NCI-H2196 (cell line): ENCODE measurements around the gene TSSK6.

Experiments used
- DNase-seq: peaks from one replicate; lab custom pipeline; 2025; ENCODE audit not compliant: unreplicated experiment; lab: John Stamatoyannopoulos, UW

Gene TSSK6

DNA sequence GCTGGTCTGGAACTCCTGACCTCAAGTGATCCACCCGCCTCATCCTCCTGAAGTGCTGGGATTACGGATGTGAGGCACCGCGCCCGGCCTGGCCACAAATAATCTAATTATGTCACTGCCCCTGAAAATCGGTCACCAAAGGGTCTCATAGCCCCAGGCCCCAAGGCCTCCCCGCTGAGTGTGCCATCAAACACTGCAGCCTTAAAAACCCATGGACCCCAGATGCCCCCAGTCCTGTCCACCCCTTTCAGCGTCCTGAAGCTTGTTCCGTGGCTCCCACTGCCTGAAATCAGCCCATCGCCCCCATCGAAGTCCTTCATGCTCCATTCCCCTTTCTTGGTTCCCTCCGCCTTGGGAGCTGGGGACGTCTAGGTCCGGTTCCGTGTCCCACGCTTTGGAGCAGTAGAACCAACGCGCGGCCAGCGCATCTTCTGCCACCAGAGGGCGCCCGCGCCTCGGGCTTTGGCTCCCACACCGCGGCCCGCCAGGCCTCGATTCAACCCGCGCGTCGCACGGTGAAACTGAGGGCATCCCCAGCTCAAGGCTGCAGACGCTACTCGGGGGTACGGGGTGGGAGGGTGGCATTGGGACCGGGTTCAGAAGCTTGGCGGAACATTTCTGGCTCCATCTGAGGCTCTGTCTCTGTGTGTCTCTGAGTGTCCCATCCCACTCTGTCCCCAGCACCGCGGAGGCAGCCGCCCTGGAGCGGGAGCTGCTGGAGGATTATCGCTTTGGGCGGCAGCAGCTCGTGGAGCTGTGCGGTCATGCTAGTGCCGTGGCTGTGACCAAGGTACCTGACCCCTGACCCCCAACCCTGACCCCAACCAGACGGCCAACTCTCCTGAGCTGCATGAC is 16.8 kb upstream of the TSSK6 start:
- DNase-seq: peak; percentile 87

DNA sequence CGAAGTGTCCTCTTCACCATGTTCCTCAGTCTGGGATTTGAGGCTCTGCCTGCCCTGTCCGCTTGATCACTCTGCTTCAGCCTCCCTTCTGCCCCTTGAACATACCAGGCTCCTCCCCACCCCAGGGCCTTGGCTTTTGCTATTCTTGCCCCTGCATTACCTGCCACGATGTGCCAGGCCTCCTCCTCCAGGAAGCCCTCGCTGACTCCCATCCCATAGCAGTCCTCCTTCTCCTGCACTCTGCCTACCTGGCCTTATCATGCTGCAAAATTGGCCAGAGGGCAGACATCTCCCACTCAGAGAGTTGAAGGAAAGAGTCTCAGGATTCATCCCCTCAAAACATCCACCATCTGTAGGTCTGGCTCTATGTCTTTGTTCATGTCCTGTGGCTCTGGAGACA is 15.5 kb upstream of the TSSK6 start:
- DNase-seq: no peak

DNA sequence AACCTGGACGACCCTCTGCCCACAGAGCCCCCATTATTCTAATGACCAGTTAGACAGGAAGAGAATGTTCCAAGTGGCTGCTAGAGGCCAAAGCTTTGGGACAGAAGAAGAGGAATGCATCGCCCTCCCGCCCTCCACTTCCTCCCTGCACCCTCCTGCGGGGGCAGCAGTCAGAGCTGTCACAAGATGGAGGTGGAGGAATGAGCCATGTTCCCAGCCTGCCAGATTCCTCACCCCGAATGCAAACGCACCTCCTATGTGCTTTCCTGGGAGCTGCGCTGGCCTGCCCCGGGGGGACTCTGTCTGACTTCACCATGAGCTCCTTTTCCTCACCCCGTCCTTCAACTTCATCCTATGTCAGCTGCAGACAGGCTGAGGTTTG is 15.1 kb upstream of the TSSK6 start:
- DNase-seq: no peak

DNA sequence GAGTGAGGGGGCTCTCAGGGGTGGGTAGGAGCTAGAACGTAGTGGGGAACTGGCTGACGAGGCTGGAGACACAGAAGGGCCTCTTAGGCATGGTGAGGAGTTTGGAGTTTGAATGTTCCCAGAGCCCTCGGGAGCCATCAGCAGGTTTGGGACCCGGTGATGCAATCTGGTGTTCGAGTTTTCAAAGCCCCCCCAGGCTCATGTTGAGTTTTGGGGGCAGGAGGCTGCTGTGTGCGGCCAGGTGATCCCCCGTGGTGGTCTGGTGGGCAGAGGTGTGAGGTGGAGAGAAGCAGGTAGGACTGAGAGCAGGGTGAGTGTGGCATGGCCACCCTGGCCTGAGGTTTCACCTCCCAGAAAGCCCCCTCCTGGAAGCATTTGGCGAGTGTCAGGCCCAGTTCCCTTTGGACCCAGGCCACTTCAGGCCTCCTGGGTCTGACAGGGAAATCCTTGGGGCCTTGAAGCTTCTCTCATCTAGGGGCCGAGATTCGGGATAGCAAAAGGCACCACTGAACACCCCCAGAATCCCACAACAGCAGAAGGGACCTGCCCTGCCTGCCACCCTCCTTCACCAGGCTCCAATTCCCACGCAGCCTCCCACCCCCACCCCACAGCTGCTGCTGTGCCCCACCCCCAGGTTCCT is 14.6 kb upstream of the TSSK6 start:
- DNase-seq: no peak

DNA sequence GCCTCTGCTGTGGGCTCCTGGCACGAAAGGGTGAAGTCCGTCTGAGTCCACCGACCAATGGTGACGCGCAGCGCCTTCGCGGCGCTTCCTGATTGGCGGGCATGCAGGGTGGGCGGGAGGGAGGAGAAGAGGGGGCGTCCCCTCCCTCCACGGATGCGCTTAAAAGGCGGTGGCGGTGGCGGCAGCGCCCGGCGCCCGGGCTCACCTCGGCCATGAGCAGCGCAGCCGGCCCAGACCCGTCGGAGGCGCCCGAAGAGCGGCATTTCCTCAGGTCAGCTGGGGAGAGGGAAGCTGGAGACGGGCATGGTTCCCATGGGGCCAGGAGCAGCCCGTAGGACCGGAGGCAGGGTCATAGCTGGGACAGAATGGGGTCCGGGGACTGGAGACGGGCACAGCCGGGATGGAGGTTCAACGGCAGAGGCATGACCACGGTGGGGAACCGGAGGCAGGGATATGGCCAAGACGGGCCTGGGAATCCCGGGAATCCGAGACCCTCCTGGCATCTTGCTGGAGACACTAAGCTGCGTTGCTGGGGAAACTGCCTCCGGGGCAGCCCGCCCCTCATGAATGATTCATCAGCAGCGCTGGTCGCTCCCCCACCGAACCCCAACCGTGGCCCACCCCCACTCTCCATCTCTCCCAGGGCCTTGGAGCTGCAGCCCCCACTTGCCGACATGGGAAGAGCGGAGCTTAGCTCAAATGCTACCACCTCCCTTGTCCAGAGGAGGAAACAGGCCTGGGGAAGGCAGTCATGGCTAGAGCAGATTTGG is 13.6 kb upstream of the TSSK6 start, which contains the start of gene YJEFN3:
TSS of gene YJEFN3 (plus strand) at position 191 of the 770 bp plus-strand sequence. CDS start at position 213, 22 bp downstream.
- no peak for DNase-seq

DNA sequence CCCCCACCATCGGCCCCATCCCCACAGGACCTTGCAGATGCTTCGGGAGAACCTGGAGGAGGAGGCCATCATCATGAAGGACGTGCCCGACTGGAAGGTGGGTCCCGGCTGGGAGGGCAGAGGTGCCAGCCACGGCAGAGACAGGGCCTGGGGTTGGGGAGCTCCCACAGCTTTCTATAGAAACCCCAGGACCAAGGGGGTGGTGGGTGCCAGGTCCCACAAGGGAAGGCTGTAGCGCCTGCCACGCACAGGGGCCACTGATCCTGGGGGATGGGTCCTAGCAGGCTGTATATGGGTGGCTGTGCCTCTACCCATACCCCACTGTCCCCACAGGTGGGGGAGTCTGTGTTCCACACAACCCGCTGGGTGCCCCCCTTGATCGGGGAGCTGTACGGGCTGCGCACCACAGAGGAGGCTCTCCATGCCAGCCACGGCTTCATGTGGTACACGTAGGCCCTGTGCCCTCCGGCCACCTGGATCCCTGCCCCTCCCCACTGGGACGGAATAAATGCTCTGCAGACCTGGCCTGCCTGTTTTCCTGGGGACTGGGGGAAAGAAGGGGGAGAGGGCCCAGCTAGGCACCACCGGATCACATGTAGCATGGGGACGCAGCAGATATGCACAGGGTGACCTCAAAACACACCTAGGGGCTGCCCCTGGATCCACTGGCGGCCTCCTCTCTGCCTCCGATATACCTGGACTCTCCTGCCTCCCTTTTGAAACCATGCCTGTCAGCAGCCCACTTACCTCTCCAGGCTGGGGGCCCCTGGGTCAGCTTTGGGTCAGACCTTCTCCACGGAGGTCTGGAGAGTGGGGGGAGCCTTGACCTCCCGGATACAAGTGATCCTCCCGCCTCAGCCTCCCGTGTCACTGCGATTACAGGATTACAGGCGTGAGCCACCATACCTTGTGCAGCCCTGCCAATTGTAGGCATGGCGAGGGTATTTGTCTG is 12.6 kb upstream of the TSSK6 start:
- DNase-seq: no peak

DNA sequence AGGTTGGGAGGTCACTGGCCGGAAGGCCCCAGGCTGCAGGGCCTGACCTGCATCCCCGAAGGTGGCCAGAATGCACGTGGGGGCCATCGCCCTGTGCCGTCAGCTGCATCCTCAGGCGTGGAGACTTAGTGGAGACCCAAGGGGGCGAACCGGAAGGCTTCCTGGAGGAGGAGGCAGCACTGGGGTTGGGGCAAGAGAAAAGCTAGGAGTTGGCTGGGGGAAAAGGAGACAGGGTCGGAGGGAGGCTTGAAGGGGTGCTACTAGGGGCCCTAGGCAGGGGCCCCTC is 12.0 kb upstream of the TSSK6 start:
- DNase-seq: no peak

DNA sequence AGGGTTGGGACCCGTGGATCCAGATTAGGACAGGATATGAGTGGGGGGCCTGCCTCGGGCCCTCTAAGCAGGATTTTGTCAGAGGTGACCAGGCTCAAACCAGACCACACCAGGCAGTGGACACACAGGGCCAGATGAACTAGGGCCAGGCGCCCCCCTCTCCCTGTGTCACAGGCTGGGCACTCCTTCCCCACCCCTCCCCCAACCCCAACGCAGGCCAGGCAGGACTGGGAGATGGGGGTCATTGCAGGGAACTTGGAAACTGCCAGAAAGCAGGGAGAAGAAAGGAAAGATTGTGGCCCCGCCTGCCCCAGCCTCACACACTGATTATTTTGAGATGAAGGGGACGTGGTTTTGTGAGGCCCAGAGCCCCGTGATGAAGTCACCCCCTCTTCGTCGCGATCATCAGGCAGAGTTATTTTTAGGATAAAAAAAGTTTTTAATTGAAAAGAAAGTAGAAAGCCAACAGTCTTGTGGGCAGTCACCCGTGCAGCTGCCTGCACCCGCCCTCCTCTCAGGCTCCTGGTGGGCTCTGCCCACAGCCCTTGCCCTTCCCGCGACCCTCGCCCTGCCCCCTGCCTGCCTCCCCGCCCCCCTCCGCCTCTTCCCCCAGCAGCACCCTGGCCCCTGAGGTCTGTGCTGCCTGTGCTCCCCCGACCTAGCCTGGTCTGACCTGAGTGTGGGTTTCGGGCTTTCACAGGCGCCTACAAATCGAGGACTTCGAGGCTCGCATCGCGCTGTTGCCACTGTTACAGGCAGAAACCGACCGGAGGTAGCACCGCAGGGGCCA is 11.4 kb upstream of the TSSK6 start:
- no peak for DNase-seq

DNA sequence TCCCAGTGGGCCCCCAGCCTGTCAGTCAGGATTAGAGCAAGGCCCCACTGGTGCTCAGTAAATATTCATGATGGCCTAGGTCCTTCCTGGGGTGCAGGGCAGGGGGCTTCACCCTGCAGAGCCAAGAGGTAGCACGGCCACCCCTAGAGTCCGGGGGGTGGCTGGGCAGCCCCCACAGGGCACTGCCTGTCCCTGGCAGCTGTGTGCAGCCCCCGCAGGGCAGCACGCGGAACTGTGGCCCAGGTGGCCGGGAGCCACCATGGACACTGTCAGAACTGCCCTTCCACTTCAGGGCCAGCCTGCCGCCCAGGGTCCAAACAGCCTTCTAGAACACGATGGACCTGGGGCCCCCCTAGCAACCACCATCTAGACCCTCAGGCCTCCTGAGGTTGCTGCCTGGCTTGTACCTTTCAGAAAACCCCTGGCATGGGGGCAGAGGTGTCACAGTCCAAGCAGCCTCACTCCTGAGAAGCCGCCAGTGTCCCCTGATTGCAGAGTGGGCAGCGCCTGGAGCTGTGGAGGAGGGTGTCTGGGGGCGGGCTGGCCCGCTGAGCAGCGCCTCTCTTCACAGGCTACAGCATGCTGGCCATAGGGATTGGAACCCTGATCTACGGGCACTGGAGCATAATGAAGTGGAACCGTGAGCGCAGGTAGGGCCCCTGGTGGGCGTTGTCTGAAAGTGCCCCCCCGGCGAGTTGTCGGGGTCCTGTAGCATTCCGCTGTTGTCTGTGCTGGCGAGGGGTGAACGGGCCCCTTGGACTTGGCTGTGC is 10.4 kb upstream of the TSSK6 start:
- DNase-seq: no peak

DNA sequence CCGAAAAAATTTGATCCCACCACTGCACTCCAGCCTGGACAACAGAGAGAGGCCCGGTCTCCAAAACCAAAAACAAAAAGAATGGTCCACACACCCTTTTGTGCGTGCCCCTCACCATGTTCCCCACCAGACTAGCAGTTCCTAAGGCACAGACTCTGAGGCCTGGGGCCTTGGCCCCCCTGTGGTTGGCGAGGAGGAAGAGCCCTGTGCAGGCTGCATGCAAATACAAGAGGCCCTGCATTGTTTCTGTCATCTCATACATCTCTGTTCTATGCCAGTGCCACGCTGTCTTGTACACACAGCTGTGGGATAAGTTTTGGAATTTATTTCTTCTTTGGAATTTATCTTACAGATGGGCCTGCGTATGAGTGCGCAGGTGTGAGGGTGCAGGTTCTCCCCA is 8.7 kb upstream of the TSSK6 start:
- DNase-seq: no peak

DNA sequence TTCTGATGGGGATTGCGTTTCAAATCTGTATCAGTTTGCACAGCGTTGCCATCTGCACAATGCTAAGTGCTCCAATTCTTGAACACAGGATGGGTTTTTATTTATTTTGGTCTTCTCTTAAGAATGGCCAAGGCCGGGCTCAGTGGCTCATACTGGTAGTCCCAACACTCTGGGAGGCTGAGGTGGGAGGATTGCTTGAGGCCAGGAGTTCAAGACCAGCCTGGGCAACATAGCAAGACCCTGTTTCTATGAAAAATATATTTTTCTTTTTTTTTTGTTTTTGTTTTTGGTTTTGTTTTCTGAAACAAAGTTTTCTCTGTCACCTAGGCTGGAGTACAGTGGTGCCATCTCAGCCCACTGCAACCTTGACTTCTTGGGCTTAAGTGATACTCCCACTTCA is 7.8 kb upstream of the TSSK6 start:
- no peak for DNase-seq

DNA sequence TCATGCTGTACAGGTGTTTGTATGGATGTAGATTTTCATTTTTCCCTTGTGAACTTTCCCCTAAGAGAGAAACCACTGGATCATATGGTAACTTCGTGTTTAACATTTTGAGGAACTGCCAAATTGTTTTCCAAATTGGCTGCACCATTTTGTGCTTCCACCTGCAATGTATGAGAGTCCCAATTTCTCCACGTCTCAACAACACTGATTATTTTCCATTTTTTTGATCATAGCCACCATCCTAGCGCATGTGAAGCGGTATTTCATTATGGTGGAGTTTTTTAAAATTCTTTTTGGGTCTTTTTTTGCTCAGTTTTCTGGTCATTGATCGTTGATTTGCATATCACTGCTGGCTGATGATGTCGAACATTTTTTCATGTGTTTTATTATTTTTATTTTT is 5.6 kb upstream of the TSSK6 start:
- DNase-seq: no peak

DNA sequence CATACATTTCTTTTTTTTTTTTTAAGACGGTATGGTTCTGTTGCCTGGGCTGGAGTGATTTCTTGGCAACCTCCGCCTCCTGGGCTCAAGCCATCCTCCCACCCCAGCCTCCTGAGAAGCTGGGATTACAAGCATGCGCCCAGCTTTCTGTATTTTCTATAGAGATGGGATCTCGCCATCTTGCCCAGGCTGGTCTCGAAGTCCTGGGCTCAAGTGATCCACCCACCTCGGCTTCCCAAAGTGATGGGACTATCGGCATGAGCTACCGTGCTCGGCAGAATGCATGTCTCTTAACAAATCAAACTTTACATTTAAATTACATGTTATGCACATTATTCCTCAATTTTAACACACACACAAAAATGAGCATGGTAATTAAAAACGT is 1.9 kb upstream of the TSSK6 start:
- DNase-seq: no peak

DNA sequence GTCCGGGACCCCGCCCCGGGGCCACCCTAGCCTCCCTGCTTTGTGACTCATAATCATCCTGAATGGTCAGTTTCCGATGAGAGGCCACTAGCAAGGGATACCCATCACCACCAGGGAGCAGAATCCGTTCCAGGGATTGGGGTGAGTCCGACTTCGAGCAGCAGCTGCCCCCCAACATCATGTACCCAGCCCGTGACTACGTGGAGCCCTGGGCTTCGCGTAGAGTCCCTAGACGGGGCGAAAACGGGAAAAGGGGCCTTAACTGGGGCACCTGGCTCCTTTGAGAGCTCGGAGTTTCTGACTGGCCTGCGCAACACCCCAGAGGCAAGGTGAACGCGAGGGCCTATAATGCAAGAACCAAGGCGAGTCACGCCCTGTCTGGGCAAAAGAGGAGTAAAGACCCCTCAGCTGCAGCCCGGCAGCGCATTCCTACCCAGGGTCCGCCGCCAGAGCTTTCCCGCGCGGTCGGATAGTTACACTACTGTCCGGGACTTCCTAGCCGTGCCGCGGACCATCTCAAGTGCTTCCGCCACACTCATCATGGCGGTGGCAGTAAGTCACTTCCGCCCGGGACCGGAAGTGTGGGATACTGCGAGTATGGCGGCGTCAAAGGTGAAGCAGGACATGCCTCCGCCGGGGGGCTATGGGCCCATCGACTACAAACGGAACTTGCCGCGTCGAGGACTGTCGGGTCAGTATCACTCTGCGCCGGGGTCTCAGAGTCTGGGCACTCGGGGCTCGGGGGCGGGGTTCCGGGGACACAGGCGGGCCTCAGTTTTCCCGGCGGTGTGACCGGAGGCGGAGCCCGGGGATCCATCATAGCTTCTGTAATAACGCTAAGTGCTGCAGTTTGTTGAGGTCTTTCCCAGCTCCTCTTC is 533 bp upstream of the TSSK6 start, which contains the start of gene NDUFA13:
TSS of gene NDUFA13 (plus strand) at position 584 of the 878 bp plus-strand sequence. CDS start at position 598, 14 bp downstream.
- DNase-seq: peak; percentile 85

DNA sequence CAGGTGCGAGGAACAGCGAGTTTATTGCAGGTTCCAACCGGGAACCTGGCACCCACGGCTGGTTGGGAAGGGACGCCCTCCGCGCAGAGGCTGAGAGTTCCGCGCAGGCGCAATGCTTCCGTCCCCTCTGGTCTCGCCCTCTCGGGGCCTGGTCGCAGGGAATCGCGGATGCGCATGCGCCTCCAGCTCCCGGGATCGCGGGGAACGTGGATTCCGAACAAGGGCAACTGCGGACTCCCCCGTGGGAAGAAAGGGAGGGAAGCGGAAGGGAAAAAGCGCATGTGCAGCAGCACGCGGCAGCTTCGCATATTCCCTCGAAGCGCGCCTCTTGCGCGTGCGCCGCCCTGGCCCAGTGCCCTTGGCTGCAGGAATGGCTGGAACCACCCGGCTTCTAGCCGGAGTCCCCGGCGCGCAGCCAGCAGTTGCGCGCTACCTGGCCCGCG is 1.1 kb downstream of the TSSK6 start:
- no peak for DNase-seq

DNA sequence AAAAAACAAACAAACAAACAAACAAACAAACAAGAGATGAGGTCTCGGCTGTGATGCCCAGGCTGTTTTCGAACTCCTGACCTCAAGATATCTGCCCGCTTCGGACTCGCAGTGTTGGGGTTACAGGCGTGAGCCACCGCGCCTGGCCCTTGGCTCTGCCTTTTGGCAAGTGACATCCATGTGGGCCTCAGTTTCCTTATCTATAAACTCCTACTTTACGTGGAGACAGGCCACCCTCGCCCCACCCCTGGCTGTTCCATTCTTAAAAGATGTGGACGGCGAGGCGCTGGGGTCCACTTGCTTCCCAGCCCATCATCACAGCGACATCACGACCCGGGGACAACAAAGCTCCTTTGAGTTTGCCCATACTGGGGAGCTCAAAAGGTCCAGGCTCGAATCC is 1.7 kb downstream of the TSSK6 start:
- DNase-seq: no peak

DNA sequence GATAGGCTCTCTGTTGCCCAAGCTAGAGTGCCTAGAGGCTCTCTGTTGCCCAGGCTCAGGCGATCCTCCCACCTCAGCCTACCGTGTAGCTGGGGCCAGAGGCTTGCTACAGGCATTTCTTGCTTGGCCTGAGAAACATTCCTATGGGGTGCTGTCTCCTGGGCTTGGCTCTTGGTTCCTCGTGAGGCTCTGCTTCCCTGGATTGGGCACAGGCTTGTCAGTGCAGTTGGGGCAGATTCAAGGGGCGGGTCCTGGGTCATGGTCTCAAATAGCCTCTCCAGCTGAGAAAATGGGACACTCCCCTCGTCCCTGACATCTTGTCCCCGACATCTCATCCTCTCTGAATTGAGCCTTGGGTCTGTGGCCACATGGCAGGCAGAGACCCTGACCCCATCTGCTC is 4.9 kb downstream of the TSSK6 start:
- no peak for DNase-seq

DNA sequence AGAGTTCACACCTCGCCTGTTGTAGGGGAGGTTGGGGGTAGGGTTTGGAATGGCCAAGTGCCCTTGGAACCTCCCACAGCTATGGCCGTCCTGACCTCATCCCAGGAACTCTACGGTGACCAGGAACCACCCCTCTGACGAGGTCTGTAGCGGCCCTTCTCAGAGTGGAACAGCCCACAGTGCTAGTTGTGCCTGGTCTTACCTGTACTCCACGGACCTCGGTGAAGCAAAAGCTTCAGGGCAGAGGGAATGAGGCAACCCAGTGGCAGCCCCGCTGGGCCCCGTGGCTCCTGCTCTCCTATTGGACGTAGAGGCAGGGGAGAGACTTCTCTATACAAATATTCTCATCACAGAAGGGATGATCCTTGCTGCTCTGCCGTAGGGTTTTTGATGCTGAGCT is 7.1 kb downstream of the TSSK6 start:
- DNase-seq: no peak
